GM21515 (cell line): ENCODE results near the gene DFFA.

ENCODE experiments used
- ATAC-seq: cut with Tn5 transposase; IDR thresholded peaks from one replicate; pipeline ENCODE4 v1.9.1; 2021; ENCODE audit not compliant: unreplicated experiment

Gene DFFA, protein sequence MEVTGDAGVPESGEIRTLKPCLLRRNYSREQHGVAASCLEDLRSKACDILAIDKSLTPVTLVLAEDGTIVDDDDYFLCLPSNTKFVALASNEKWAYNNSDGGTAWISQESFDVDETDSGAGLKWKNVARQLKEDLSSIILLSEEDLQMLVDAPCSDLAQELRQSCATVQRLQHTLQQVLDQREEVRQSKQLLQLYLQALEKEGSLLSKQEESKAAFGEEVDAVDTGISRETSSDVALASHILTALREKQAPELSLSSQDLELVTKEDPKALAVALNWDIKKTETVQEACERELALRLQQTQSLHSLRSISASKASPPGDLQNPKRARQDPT

DNA sequence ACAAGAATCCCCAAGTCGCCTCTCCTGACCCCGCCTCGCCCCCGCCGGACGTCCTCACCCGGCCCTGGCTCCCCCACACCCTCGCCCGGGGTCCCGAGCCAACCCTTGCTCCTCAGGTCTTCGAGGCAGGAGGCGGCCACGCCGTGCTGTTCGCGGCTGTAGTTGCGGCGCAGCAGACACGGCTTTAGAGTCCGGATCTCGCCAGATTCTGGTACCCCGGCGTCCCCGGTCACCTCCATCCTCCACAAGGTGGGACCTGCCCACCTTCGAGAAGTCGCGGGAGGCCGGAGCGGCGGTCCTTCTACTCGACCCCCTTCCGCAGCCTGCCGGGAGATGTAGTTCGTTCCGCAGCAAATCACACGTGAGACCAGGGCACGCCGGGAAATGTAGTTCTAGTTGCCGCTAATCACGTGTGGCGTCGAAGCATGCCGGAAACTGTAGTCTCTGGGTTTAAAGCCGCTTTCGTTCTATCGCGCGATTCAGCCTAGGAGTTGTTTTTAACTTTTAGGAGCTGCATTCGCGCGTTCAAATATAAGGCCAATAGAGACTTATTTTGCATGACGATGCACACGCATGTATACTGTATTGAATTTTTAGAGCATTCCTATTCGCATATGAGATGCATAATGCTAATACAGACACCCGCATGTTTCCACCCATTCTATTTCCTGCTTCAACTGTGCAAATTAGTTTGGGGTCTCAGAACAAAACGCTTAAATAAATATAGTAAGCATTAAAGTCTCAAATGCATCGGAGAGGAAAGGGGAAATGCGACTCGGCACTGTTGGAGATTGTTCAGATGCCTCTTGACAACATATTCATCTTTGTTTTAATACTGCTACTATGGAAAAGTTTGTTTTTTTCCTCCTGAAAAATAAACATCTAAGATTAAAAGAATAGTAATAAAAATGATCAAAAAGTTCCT lies at the start of gene DFFA:
DFFA (minus strand) TSS at position 310 of the 925 bp plus-strand sequence; CDS start at position 239, 71 bp downstream.
- peak; percentile 74 for ATAC-seq

DNA sequence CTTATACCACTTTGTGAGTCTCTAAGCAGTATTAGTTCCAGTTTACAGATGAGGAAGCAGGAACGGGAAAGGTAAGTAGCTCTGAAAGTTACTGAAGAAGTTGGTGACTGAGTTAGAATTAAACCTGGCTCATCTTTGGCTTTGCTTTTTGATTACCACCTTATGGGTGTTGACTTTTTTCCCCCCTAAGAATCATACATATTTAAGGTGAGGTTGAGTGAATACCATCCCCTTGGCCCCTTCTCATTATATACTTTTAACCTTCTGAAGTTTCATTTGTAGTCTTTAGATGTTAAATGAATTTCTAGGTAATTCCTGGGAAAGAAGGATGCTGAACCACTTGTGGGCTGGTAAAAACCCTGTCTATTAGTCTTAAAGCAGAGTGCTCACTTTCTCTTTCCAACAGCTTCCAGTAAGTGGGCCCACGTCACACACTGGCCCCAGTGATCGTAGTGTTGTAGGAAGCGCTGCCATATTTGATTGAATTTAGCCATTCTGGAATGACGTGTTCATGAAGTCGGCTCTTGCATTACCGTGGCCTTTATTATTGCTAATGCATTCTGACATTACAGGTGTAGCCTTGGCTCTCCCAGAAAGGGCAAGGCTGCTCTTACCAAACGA lies 49.3 kb upstream of the DFFA start:
- no peak for ATAC-seq

DNA sequence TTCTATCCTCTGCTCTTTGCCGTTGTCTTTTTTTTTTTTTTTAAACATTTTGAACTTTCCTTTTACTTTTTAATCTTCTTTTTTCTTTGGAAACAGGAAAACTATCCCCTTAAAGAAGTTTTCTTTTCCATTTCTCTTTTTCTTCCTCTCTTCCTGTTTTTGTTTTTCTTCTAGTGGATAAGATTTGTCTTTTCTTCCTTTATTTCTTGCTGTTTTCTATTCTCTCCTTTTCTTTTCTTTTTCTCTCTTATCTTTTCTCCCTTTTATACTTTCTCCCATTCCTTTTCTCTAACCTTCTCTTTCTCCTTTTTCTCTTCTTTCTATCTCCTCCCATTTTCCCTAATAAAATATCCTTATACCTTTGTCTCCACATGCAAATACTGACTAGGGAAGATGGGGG lies 48.6 kb upstream of the DFFA start:
- ATAC-seq: no peak

DNA sequence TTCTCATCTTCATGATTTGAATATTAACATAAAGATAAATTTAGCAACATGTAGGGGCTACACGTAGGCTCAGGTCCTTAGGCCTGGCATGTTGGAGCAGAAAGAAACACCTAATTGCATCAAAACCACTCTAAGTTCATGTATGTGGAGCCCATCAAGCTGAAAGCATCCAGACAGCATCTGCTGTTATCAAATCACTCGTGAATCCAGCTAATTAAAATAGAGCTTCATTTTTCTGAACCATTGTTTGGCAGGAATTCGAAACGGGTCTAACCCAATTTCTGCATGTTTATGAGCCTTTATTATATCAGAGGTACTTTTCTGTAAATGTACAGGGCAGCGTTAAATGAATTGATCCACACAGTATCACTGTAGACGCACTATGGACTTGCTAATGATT lies 48.2 kb upstream of the DFFA start:
- no peak for ATAC-seq

DNA sequence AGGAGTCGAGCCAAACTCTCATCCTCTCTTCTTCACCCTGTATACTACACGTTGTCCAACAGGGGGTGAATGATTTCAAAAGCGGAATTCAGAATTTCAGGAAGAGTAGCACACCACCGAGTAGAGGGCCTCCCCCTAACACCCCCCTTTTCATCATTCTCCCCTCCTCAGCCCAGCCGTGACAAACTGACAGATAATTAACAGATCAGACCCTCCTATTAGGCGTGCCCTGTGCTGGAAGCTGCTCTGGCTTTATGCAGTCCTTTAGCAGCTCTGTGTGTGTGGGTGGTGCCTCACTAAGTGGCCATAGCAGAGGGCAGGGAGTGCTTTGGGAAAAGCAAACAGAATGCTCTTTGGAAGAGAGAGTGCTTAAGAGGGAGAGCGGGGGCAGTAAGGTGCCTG lies 46.7 kb upstream of the DFFA start:
- ATAC-seq: no peak

DNA sequence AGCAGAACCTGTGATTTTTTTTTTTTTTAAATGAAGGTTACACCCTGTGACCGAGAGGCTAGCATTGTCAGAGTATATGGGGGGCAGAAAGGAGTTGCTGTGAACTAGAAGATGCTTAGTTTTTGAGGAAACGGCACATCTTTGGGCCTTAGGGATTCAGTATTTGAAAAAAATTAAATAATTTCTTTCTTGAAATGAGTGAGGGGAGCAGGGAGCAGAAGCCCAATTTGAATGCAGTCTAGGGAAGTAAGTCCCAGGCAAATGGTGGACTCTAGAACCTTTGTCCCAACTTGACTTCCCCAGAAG lies 45.3 kb upstream of the DFFA start:
- no peak for ATAC-seq

DNA sequence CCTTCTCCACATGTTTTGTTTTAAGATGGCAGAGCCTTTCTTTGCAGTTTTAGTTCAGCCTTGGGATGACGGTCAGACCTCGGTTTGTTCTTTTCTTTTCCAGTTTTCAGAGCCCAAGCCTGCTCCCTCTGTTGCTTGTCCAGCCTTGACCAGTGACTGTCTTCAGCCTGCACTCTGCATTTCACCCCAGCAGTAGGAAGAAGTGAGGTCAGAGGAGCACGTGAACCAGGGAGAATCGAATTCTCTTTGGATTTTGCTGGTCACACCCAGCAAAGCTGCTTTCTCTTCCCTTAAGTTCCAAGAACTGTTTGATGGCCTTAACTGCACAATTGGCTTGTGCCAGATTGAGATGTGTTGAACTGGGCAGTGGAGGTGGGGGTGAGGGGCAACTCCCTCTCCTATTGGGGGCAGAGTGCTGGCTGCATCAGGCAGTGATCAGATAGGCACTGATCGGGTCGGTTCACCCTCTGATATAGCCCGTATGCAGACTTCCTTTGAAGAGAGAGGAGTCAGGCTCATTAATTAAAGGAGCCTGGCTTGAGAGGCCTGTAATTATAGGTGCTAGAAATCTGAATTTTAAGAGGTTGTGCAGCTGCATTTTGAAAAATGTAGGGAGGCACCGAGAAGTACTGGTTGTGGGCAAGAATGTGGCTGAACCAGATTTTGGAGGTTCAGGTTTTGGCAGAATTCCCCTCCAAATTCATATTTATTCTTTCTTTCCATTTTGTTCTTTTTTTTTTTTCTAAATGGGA lies 44.8 kb upstream of the DFFA start:
- ATAC-seq: no peak

DNA sequence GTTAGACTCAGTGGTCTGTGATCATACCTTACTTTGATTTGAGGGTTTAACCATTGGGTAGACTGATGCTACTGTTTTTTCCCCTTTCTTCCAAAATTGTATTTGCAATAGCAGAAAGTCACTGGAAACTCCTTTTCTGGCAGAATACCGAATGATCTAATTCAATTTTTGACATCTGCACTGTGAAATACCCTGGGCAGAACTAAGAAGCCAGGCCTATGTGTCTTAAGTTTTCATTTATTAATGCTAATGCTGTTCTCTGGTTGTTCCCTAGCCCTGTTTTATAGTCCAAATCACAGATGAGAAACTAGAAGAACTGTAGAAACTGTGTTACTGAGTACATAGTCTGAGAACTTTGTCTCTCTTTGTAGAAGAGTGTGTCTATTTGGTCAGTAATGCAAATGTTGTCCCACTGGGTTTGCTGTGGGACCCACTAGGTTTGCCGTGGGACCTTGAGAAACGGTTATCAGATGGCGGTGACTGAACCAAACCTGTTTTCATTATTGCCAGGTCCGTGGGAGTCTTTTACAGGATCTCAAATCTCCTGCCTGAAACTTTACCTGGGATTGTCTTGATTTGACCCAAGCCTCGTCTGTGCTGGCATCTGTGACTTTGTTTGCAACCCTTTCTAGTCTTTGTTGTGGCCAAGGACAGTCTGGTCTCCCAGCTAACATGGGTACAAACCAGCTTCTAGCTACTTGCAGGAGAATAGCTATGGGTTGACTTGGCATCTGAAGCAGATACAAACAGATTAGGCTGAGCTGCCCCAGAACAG lies 43.8 kb upstream of the DFFA start:
- ATAC-seq: no peak

DNA sequence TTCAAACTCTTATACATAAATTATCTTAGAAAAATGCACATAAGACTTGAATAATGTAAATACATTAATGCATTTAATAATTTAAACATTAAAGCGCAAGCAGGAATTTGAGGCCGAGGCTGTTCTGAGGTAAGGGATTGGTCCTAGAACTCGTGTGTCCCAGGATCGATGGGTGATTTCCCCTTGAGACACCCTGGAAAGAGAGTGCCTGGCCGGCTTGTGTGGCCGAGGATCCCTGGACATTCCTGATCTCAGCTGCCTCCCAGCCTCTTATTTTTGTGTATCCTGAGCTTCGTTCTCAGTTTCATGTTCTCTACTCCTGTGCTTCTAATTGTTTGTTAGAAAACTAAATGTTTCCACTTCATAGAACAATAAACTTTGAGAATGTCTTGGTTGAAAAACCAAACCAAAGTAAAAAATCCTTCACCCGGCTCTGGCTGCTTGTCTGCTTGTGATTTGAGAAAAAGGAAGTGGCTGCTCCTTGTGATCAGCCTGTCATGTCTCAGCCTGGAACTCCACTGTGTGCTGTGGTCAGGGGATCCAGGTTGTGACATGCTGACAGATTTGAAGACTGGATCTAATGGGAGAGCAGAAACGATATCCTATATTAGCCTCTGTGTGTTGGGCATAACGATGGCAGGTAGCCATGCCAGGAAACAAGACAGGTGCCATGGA lies 43.1 kb upstream of the DFFA start:
- no peak for ATAC-seq

DNA sequence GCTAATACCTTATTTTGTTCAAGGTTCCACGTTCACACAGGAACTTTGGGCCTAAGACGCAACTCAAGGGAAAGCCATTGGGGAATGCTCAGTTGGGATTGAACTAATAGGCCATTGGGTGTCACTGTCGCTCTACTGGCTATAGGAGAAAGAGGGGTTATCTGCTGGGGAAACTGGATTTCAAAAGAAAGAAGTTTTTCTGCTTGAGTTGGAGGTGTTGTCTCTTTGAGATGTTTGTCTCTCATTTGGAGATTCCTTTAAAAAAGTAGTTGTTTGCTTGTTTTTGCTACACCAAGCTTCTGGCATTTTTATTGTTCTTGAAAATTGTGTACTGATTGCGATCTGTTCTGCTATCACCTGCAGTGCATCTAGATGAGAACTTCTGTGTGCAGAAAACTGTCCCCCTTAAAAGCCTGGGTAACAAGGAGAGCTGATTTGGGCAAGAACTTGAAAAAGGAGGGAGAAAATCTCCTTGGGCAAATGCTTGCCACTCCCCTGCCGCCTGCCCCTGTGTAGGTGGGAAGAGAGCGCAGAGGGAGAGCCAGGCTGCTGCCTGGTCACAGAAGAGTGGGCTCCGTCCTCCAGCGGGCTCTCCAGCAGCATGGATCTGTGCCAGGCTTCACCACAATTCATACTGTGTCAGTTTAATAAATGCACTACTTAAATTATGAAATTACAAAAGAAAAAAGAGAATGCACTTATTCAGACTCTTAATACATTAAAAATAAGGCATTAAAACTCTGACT lies 42.3 kb upstream of the DFFA start:
- ATAC-seq: no peak

DNA sequence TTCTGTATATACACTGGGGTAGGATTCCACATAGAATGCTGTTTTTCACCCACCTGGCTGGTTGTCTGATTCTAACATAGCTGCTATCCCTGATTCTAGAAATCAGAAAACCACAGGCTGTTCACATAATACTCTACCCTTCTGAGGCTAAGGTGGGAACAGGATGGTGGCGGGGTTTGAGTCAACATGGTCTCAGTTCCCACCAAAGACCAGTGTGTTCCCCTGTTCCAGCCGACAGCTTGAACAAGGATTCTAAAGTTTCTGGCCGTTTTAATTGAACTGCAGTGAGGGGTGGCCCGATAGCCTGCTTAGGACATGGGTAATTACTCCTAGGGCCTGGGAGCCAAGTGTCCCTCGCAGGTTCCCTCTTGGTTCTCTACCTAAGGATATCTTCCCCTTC lies 40.9 kb upstream of the DFFA start:
- ATAC-seq: no peak

DNA sequence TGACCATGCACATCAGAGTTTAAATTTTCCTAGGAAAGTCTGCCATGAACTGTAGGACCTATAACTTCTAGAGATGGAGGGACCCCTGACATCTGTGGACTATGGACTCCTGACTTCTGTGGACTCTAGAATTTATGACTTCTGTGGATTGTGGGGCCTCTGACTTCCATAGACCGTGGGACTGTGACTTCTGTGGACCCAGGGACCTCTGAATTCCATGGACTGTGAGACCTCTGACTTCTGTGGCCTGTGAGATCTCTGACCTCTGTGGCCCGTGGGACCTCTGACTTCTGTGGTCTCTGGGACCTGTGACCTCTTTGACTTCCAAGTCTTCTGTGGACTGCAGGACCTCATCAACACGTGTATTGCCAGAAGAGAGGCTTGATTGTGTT lies 39.2 kb upstream of the DFFA start:
- ATAC-seq: no peak

DNA sequence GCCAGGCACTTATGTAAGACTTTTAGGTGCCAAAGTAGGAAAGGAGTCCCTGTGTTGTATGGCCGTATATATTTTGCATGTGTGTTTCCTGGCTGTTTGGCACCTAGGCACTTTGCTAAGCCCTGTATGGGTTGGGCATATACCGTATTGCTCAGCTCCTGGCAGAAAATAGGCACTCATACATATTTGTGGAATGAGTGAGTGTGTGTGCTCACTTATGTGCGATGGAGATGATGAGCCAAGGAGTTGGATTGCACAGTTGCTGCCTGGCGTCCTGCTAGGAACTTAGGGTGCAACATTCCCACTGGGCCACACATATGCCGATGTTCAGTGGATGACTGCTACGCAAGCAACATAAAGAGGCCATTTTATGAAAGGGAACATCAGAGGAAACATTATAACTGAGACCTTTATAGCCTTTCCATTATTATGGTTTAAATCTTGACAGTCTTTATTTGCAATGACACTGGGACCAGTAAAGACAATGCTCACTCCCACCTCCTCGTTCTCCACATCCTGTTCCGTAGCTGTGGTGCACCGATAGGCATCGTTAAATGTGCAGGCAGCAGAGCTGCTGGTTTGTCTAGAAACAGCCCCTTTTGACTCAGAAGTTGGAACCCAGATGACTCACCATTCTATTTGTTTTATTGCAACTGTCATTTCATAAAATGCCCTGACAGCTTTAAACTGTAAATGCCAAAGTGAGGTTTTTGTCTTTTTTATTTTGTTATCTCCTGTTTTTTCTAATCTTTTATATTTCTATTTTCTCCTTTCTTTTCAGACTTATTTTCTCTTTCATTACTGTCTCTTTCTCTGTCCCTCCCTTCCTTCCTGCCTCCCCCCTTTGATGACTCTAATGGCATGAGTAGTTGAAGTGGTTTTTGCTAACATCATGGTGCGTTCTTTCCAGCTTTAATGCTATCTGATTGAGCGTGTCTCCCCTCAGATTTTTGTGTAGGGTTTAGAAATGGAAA lies 38.5 kb upstream of the DFFA start:
- ATAC-seq: peak; percentile 83

DNA sequence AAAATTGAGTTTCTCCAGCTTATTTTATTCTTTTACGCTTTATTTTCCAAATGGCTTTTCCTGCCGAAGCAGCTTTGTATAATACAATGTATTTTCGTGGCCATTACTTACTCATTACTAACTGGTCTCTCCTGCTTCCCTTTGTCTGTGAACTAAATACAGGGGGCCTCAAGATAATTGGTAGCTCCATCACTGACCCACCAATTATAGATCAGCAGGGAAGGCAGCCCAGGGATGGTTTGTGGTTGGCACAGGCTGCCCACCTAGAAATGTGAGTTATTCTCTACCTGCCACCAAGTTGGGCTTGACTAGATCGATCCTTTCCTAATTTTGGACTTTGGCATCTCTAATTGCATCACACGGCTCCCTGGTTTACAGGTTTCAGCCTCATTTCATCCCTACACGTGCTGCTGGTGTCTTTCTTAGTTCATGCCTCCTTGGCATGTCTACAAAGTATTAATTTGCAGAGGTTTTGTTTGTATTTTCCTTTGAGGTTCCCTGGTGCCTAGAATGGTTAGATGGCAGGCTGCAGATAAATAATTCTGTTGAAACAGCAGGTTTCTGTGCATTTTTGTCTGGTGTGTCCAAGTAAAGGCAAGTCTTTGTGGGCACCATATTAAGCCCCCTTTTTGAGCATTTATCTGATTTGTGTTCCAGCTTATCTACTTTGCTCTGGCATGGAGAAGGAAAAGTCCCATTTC lies 37.6 kb upstream of the DFFA start:
- no peak for ATAC-seq

DNA sequence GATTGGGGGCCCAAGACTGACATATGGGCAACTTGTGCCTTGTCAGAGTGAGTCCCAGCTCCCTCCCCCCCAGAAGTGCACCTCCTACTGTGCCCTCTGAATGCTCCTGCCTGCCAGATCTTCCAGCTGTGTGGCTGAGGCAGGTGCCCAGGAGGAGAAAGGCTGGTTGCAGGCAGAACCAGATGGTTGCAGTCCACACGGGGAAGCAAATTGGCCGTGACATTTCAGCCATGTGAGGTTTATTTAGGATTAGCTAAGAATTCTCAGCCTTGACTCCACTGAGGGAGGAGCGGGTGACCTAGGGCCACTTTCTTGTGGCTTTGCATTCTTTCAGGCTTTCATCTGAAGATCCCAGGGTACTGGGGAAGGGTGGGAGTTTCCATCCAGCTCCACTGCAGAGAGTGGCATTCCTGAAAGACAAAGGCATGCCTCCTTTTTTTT lies 36.2 kb upstream of the DFFA start:
- no peak for ATAC-seq

DNA sequence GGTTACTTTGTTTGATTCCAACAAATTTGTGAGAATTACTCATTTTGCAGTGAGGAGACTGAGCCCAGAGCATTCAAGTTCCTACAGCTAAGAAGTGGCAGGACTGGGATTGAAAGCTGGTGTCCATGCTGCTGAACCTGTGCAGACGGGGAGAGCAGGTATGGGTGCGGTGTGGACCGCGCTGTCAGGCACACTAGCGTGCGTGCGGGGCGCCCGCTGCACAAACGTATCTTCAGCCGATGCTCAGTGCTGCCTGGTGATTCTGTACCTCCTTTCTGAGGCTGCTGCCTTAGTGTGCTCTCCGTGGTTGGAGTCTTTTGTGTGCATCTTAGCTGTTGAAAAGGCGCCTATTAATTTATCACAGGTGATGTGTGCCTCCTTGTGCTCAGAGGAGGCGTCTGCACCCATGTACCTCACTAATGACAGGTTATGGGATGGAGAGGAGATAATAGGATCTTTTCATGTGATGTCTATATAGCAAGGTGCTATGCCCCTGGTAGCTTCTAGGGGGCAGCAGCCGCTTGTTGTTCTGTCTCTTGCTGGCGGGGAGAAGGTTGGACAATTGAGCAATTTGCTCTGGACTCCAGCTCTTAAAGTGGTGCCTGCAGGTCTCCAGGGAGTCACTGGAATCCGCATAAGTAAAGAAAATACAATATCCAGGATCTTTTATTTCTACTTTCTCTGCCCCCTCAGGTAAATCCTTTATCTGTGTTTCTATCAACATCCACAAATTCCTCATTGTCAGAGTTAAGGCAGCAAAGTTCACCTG lies 35.0 kb upstream of the DFFA start:
- ATAC-seq: no peak

DNA sequence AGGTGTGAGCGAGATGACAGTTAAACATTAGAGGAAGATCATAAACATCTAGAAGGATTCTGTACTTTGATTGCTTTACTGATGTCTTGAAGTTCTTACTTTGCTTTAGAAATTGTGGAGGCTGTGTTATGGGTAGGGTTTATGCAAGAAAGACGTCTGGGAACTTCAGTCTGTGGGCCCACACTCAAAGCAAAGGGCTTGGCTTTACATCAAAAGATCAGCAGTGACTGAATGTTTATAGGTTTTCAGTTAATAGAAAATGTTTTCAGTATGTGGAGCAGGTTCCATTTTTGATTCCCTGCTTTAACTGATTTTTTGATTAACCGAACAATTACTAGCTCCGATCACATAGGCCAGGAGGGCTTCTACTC lies 34.3 kb upstream of the DFFA start:
- ATAC-seq: no peak
